Measurements from ENCODE around the gene EML4. TPM values are rescaled to one million over a fixed set of nuclear protein-coding genes. Genes with fewer than 3 reads are reported as not detected.
A peak's percentile ranks its signal among the peaks of the same experiment; 100 is the strongest.

The EML4 gene
- total and polyA plus RNA-seq, 2 donors (not counting 1 experiment from before 2014, with no cell fraction given): 49.4 to 134 TPM

DNA sequence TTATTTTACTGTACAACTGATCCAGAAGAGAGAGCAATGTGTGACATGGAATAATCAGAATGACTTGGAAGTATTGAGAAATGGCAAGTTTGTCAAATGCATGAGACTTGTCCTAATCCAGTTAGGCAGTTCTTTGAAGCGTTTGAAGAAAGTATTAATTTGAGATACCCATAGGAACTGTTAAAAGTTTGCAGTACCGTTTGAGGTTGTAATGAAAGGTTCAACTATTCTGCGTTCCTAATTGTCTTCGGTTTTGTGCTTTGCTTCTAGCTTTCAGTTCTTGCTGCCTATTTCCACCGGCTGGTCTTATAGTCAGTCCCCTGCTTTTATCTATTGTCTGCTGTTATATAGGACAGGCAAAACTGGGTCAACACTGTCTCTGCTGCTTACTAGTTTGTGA, 150.1 kb downstream of the EML4 start:
- Mint-ChIP-seq H3K4me3 (no peak overlapping the region), H3K4me1 (no peaks in the 10 kb centered on the region), H3K9me3 (ENCODE audit: insufficient read depth) (no peaks in the 10 kb centered on the region), H3K27me3 (no peaks in the 10 kb centered on the region), H3K27ac (no peak overlapping the region)
- Histone ChIP-seq H3K27ac (ENCODE audit: low read length in 2 of 2) (no peak overlapping the region), H3K4me2 (replicated peaks; ENCODE audit: low read depth, low read length, poor library complexity, severe bottlenecking) (no peak overlapping the region), H3K79me2 (ENCODE audit: control insufficient read depth, insufficient read depth, low read length) (no peaks in the 10 kb centered on the region), H3K27me3 (replicated peaks in 1 of 4; ENCODE audit: control extremely low read depth in 1 of 4, control insufficient read depth in 3 of 4, insufficient read depth in 4 of 4, low read length in 3 of 4) (no peaks in the 10 kb centered on the region), H3K4me1 (ENCODE audit: control insufficient read depth in 2 of 2, insufficient read depth in 2 of 2, low read length in 2 of 2) (no peaks in the 10 kb centered on the region), H2AFZ (ENCODE audit: insufficient read depth, low read depth, low read length, poor library complexity, severe bottlenecking) (no peak overlapping the region), H3K9ac (ENCODE audit: low read length) (no peak overlapping the region), H4K20me1 (ENCODE audit: control insufficient read depth, insufficient read depth, low read length, poor library complexity, severe bottlenecking) (no peaks in the 10 kb centered on the region), H3K36me3 (replicated peaks in 1 of 2; ENCODE audit: control extremely low read depth in 1 of 2, control insufficient read depth in 1 of 2, extremely low read depth in 1 of 2, insufficient read depth in 2 of 2, low read length in 1 of 2) (peaks cover 21 to 66% of the 10 kb centered on the region in 2 experiments), H3K4me3 (ENCODE audit: control extremely low read depth in 1 of 5, extremely low read depth in 1 of 5, insufficient read depth in 1 of 5, low read depth in 2 of 5, low read length in 4 of 5) (no peak overlapping the region), H3K9me3 (ENCODE audit: control extremely low read depth in 1 of 3, control insufficient read depth in 2 of 3, insufficient read depth in 1 of 3, low read length in 2 of 3) (no peaks in the 10 kb centered on the region)
- WGBS (ENCODE audit: insufficient coverage): 100% methylated on average over 3 of the region's 5 CpGs
- ATAC-seq (ENCODE audit: low read depth) (no peak), DNase-seq (no peak)
- TF ChIP-seq EZH2 (IDR thresholded peaks at IDR 0.05; ENCODE audit: borderline replicate concordance, insufficient read depth, low read depth, low read length, poor library complexity, severe bottlenecking) (no peak), CTCF (IDR thresholded peaks at IDR 0.05) (no peak)
- POLR2A ChIA-PET: no interaction called here
- CTCF ChIA-PET: no interaction called here
- intact Hi-C loops (cut with micrococcal nuclease): no loop called here

- CTCF ChIA-PET: no interaction called here
- no peak overlapping the region for H3K4me3 Mint-ChIP-seq
These were observed 152.4 kb downstream of the EML4 start for GRCh38 chr2:42321452-42322064.

More at GRCh38 chr2:42321452-42322064, 152.4 kb downstream of the EML4 start:
- ATAC-seq (ENCODE audit: low read depth) (no peak), DNase-seq (no peak)
- TF ChIP-seq EZH2 (IDR thresholded peaks at IDR 0.05; ENCODE audit: borderline replicate concordance, insufficient read depth, low read depth, low read length, poor library complexity, severe bottlenecking) (no peak), CTCF (IDR thresholded peaks at IDR 0.05) (no peak)
- H3K27ac ChIP-seq (ENCODE audit: low read length in 2 of 2): no peak overlapping the region
- intact Hi-C loops (cut with micrococcal nuclease): loop anchor here (10.0 kb wide), 1 partner anchor 227 kb away; no protein-coding TSS in a partner anchor
- no peaks in the 10 kb centered on the region for H3K9me3 Mint-ChIP-seq (ENCODE audit: insufficient read depth)
- H3K4me3 ChIP-seq (ENCODE audit: control extremely low read depth in 1 of 5, extremely low read depth in 1 of 5, insufficient read depth in 1 of 5, low read depth in 2 of 5, low read length in 4 of 5): no peak overlapping the region
- no peaks in the 10 kb centered on the region for H3K27me3 ChIP-seq (replicated peaks in 1 of 4; ENCODE audit: control extremely low read depth in 1 of 4, control insufficient read depth in 3 of 4, insufficient read depth in 4 of 4, low read length in 3 of 4)
- H3K4me2 ChIP-seq (replicated peaks; ENCODE audit: low read depth, low read length, poor library complexity, severe bottlenecking): no peak overlapping the region
- H3K27me3 Mint-ChIP-seq: no peaks in the 10 kb centered on the region
- peaks cover 30 to 77% of the 10 kb centered on the region in 2 experiments for H3K36me3 ChIP-seq (replicated peaks in 1 of 2; ENCODE audit: control extremely low read depth in 1 of 2, control insufficient read depth in 1 of 2, extremely low read depth in 1 of 2, insufficient read depth in 2 of 2, low read length in 1 of 2)
- H3K27ac Mint-ChIP-seq: peak overlapping the region; percentile 32
- H3K9me3 ChIP-seq (ENCODE audit: control extremely low read depth in 1 of 3, control insufficient read depth in 2 of 3, insufficient read depth in 1 of 3, low read length in 2 of 3): no peaks in the 10 kb centered on the region
- POLR2A ChIA-PET: no interaction called here
- H3K4me1 ChIP-seq (ENCODE audit: control insufficient read depth in 2 of 2, insufficient read depth in 2 of 2, low read length in 2 of 2): no peaks in the 10 kb centered on the region
- H3K79me2 ChIP-seq (ENCODE audit: control insufficient read depth, insufficient read depth, low read length): no peaks in the 10 kb centered on the region
- H2AFZ ChIP-seq (ENCODE audit: insufficient read depth, low read depth, low read length, poor library complexity, severe bottlenecking): no peak overlapping the region
- no peaks in the 10 kb centered on the region for H4K20me1 ChIP-seq (ENCODE audit: control insufficient read depth, insufficient read depth, low read length, poor library complexity, severe bottlenecking)
- H3K4me1 Mint-ChIP-seq: no peaks in the 10 kb centered on the region
- WGBS (ENCODE audit: insufficient coverage): 100% methylated on average over 1 of the region's 2 CpGs
- no peak overlapping the region for H3K9ac ChIP-seq (ENCODE audit: low read length)
